GM18868 (cell line): ENCODE data around the gene RACGAP1.
"Not testable (repeated sequence)": the region's sequence is repeated elsewhere in the genome, so short reads cannot be mapped to it uniquely, and the experiment has no call there.

Source experiments
- ATAC-seq: cut with Tn5 transposase; IDR thresholded peaks from one replicate; pipeline ENCODE4 v1.9.1; 2021; ENCODE audit warnings: mild to moderate bottlenecking, moderate library complexity; ENCODE audit not compliant: unreplicated experiment

RACGAP1 gene

GRCh38 chr12:49987625-49988303, 37.5 kb downstream of the RACGAP1 start:
- ATAC-seq, result no peak

GRCh38 chr12:49986476-49986875, 38.8 kb downstream of the RACGAP1 start:
- not testable (repeated sequence) for ATAC-seq

- no peak for ATAC-seq
Observed at GRCh38 chr12:49985981-49986380, 39.3 kb downstream of the RACGAP1 start.

GRCh38 chr12:49984476-49985359, 40.6 kb downstream of the RACGAP1 start:
- no peak for ATAC-seq

GRCh38 chr12:49983892-49984291, 41.4 kb downstream of the RACGAP1 start:
- no peak for ATAC-seq

GRCh38 chr12:49982246-49983087, 42.8 kb downstream of the RACGAP1 start:
- no peak for ATAC-seq

GRCh38 chr12:49980501-49981349, 44.6 kb downstream of the RACGAP1 start:
- ATAC-seq, result no peak

- ATAC-seq, result no peak
Observed at GRCh38 chr12:49979791-49980190, 45.5 kb downstream of the RACGAP1 start.

- ATAC-seq, result no peak
Observed at GRCh38 chr12:49979016-49979586, 46.2 kb downstream of the RACGAP1 start.

- no peak for ATAC-seq
Observed at GRCh38 chr12:49978125-49978524, 47.2 kb downstream of the RACGAP1 start.

GRCh38 chr12:49976557-49976956, 48.7 kb downstream of the RACGAP1 start:
- ATAC-seq, result no peak

- ATAC-seq, result no peak
Observed at GRCh38 chr12:49975318-49975761, 50.0 kb downstream of the RACGAP1 start.

GRCh38 chr12:49974677-49975317, 50.5 kb downstream of the RACGAP1 start:
- no peak for ATAC-seq

GRCh38 chr12:49974231-49974675, 51.0 kb downstream of the RACGAP1 start:
- no peak for ATAC-seq

- no peak for ATAC-seq
Observed at GRCh38 chr12:49973361-49973830, 51.9 kb downstream of the RACGAP1 start.

- ATAC-seq, result no peak
Observed at GRCh38 chr12:49972641-49973360, 52.5 kb downstream of the RACGAP1 start, which contains the start of gene AQP6. AQP6 (plus strand) TSS chr12:49972947; CDS start chr12:49973174, 227 bp downstream.

- ATAC-seq, result no peak
Observed at GRCh38 chr12:49972129-49972528, 53.2 kb downstream of the RACGAP1 start.

- ATAC-seq, result no peak
Observed at GRCh38 chr12:49971141-49971540, 54.2 kb downstream of the RACGAP1 start.
